K562 (cell line): Measurements from ENCODE around the gene NBDY. TPM values are rescaled to one million over a fixed set of nuclear protein-coding genes. Genes with fewer than 3 reads are reported as not detected.

ENCODE experiments used
- ARID3B ChIP-seq: fragments of 250-450 bp; sonication (Bioruptor Pico); IDR thresholded peaks from 2 replicates; pipeline ENCODE4 v1.4.0; 2020; ENCODE audit warnings: borderline replicate concordance
- CC2D1A ChIP-seq: fragments of 450-650 bp; IDR thresholded peaks from 2 replicates; pipeline ENCODE4 v1.6.1; 2017; ENCODE audit warnings: mild to moderate bottlenecking
- SIRT6 ChIP-seq: IDR thresholded peaks from one replicate; pipeline ENCODE4 v1.6.1; 2012; ENCODE audit warnings: low read depth, mild to moderate bottlenecking, control low read depth, inconsistent platforms, low read length, moderate library complexity
- polyA plus RNA-seq, 8 experiments: library from polyadenylated mRNA; depleted of rRNA in 4 of 8; stranded (reverse) in 5 of 8; unstranded in 3 of 8; fragments of >200 nt; fragmentation: Nextera tagmentation in 2 of 8; fragmentation: Illumina TruSeq in 1 of 8; extraction: Ambion mirVana in 2 of 8; extraction: Trizol in 1 of 8; gene quantifications; 2 replicates each; pipeline versions ENCODE4 v1.2.1 to v1.2.3, GENCODE V29; 2011 to 2014; ENCODE audit warnings: inconsistent platforms in 1 of 8, missing spikeins in 1 of 8
- total RNA-seq, 7 experiments: library from RNA; depleted of rRNA in 6 of 7; stranded (reverse); fragments of >200 nt in 6 of 7; fragmentation: Illumina TruSeq in 2 of 7; extraction: Trizol in 2 of 7; gene quantifications; 2 replicates each; pipeline versions ENCODE4 v1.2.1 to v1.2.3, GENCODE V29; 2011 to 2021; ENCODE audit warnings: low replicate concordance in 1 of 7
- TF ChIP-seq, protein P1 (sequence below), 2 experiments: fragments of 450-650 bp; IDR thresholded peaks; 2 replicates each; pipeline ENCODE4 v1.6.1; 2016; ENCODE audit warnings: mild to moderate bottlenecking in 2 of 2, borderline replicate concordance in 1 of 2, low read depth in 1 of 2, moderate library complexity in 1 of 2

The NBDY gene
- total and polyA plus RNA-seq, 9 of the 15 experiments (the other 6 are each of a cell fraction or from before 2014, with no cell fraction given): 1.00 to 24.7 (median 7.0) TPM

DNA sequence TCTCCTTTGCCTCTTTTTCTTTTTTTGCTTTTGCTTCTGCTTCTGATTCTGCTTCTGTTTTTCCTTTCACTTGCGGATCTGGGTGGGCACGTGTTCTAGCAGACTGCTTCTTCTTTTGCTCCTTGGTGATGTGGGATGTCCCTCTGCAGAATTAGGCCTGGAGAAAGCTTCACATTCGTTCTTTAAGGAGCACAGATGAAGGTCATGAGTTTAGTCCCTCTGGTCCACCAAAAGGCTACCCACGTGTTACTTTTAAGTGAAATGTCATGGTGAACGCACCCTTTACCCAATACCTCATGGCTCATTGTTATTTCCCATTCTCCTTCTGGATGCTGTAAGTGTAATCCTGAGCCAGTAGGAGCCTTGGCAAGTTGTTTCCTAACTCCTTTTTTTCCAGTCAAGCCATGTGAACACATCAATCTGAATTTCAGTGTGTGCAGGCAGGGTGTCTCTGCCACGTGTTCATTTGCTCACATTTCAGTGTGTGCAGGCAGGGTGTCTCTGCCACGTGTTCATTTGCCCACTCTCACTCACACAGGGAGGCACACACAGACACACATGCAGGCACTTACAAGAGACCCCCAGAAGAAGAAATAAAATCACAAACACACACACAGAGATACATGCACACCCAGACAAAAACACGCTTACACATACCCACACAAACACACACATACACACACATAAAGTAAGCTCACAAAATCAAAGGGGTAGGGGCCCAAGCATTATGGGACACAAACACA, 36.9 kb downstream of the NBDY start (continued):
- TF ChIP-seq, protein P1, sequence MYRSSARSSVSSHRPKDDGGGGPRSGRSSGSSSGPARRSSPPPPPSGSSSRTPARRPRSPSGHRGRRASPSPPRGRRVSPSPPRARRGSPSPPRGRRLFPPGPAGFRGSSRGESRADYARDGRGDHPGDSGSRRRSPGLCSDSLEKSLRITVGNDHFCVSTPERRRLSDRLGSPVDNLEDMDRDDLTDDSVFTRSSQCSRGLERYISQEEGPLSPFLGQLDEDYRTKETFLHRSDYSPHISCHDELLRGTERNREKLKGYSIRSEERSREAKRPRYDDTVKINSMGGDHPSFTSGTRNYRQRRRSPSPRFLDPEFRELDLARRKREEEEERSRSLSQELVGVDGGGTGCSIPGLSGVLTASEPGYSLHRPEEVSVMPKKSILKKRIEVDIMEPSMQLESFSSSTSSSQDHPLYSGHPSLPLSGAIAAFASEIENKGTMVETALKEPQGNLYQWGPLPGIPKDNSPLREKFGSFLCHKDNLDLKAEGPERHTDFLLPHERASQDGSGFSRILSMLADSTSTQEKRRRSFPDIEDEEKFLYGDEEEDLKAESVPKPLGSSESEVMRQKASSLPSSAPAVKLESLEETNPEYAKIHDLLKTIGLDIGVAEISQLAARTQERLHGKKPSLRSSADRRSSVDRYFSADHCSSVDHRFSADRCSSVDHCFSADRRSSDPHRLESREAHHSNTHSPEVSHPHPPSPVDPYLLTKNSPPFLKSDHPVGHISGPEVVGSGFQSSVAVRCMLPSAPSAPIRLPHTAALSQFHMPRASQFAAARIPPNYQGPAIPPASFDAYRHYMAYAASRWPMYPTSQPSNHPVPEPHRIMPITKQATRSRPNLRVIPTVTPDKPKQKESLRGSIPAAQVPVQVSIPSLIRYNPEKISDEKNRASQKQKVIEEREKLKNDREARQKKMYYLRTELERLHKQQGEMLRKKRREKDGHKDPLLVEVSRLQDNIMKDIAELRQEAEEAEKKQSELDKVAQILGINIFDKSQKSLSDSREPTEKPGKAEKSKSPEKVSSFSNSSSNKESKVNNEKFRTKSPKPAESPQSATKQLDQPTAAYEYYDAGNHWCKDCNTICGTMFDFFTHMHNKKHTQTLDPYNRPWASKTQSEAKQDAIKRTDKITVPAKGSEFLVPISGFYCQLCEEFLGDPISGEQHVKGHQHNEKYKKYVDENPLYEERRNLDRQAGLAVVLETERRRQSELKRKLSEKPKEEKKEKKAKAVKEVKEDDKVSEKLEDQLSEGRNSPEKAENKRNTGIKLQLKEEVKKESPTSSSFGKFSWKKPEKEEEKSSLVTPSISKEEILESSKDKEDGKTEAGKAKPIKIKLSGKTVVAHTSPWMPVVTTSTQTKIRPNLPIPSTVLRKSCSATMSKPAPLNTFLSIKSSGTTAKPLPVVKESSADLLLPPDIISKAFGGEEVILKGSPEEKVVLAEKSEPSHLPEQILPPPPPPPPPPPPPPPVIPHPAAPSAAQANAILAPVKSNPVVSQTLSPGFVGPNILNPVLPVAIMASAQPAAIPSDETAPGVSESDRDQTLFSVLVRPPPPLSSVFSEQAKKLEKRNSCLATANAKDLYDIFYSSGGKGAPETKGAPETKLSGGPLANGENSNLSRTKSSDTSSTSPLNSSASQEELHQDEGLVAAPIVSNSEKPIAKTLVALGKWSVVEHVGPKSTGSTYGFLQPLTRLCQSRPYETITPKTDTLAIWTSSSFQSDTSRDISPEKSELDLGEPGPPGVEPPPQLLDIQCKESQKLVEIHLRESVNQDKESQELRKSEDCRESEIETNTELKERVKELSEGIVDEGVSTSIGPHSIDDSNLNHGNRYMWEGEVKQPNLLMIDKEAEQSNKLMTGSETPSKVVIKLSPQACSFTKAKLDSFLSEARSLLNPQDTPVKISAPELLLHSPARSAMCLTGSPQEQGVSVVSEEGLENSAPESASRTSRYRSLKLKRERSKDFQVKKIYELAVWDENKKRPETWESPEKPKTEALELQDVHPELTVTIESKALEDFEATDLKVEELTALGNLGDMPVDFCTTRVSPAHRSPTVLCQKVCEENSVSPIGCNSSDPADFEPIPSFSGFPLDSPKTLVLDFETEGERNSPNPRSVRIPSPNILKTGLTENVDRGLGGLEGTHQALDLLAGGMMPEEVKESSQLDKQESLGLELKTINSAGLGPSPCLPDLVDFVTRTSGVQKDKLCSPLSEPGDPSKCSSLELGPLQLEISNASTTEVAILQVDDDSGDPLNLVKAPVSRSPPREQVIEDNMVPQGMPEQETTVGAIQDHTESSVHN (IDR thresholded peaks at IDR 0.05; ENCODE audit: borderline replicate concordance in 1 of 2, low read depth in 1 of 2): no peak
- TF ChIP-seq ARID3B (CRISPR knock-in tag) (no peak), SIRT6 (no peak), CC2D1A (no peak)
